ENCODE data around the gene NDUFAF5. TPM values are rescaled to one million over a fixed set of nuclear protein-coding genes. Genes with fewer than 3 reads are reported as not detected.

The NDUFAF5 gene
- total RNA-seq, 1 experiment from 2014 or later = 34.9 TPM

- Histone ChIP-seq H3K4me3 (ENCODE audit: low read depth, low read length) (no peak overlapping the region), H3K27me3 (replicated peaks; ENCODE audit: control insufficient read depth, insufficient read depth, low read length) (no peaks in the 10 kb centered on the region), H3K36me3 (ENCODE audit: control insufficient read depth, insufficient read depth, low read length) (no peaks in the 10 kb centered on the region; the same call in 1 of the 2 replicates), H3K9me3 (peaks cover 5% of the 10 kb centered on the region; the same call in 1 of the 2 replicates), H3K4me1 (no peaks in the 10 kb centered on the region)
- Mint-ChIP-seq H3K4me1 (ENCODE audit: low read depth, unreplicated experiment) (no peaks in the 10 kb centered on the region), H3K9me3 (ENCODE audit: unreplicated experiment) (peaks cover 17% of the 10 kb centered on the region), H3K36me3 (ENCODE audit: insufficient read depth, unreplicated experiment) (peaks cover 61% of the 10 kb centered on the region), H3K27me3 (ENCODE audit: insufficient read depth, unreplicated experiment) (no peaks in the 10 kb centered on the region), H3K4me3 (ENCODE audit: unreplicated experiment) (no peak overlapping the region), H3K27ac (ENCODE audit: unreplicated experiment) (no peak overlapping the region)
- TF ChIP-seq CTCF (IDR thresholded peaks at IDR 0.05; ENCODE audit: insufficient read depth in 1 of 2, low read depth in 1 of 2, low read length in 1 of 2, severe bottlenecking in 1 of 2, unreplicated experiment in 1 of 2) = no peak
- ChIA-PET POLR2A (no interaction called here), CTCF (interaction anchor here (1.0 kb wide), 1 partner anchor 218 kb away, joined by 3 read pairs; no protein-coding TSS in a partner anchor)
- no peak for DNase-seq
- intact Hi-C loops (cut with micrococcal nuclease; ENCODE audit: unreplicated experiment) = no loop called here
- BruUV-seq (replicated peaks) = no TSS peak
Measured at GRCh38 chr20:13765299-13765698, 19.5 kb upstream of the NDUFAF5 start.

- intact Hi-C loops (cut with micrococcal nuclease; ENCODE audit: unreplicated experiment) = no loop called here
- Histone ChIP-seq H3K27me3 (replicated peaks; ENCODE audit: control insufficient read depth, insufficient read depth, low read length) (no peaks in the 10 kb centered on the region), H3K4me1 (no peaks in the 10 kb centered on the region), H3K4me3 (ENCODE audit: low read depth, low read length) (no peak overlapping the region), H3K36me3 (ENCODE audit: control insufficient read depth, insufficient read depth, low read length) (no peaks in the 10 kb centered on the region; the same call in 1 of the 2 replicates), H3K9me3 (peaks cover 5% of the 10 kb centered on the region; the same call in 1 of the 2 replicates)
- DNase-seq = no peak
- no peak for TF ChIP-seq CTCF (IDR thresholded peaks at IDR 0.05; ENCODE audit: insufficient read depth in 1 of 2, low read depth in 1 of 2, low read length in 1 of 2, severe bottlenecking in 1 of 2, unreplicated experiment in 1 of 2)
- no peaks in the 10 kb centered on the region for H3K4me1 Mint-ChIP-seq (ENCODE audit: low read depth, unreplicated experiment)
- peaks cover 17% of the 10 kb centered on the region for H3K9me3 Mint-ChIP-seq (ENCODE audit: unreplicated experiment)
- ChIA-PET POLR2A (no interaction called here), CTCF (interaction anchor here (1.0 kb wide), 1 partner anchor 219 kb away, joined by 3 read pairs; no protein-coding TSS in a partner anchor)
- no peaks in the 10 kb centered on the region for H3K27me3 Mint-ChIP-seq (ENCODE audit: insufficient read depth, unreplicated experiment)
- no peak overlapping the region for H3K27ac Mint-ChIP-seq (ENCODE audit: unreplicated experiment)
- BruUV-seq (replicated peaks) = no TSS peak
- no peak overlapping the region for H3K4me3 Mint-ChIP-seq (ENCODE audit: unreplicated experiment)
- H3K36me3 Mint-ChIP-seq (ENCODE audit: insufficient read depth, unreplicated experiment) = peaks cover 62% of the 10 kb centered on the region
Measured at GRCh38 chr20:13765868-13766416, 18.9 kb upstream of the NDUFAF5 start.

- CTCF ChIA-PET = no interaction called here
- peaks cover 80% of the 10 kb centered on the region for H3K36me3 Mint-ChIP-seq (ENCODE audit: insufficient read depth, unreplicated experiment)
- no peaks in the 10 kb centered on the region; the same call in 1 of the 2 replicates for H3K4me1 ChIP-seq
Measured at GRCh38 chr20:13770141-13770540, 14.7 kb upstream of the NDUFAF5 start.

More at GRCh38 chr20:13770141-13770540, 14.7 kb upstream of the NDUFAF5 start:
- H3K9me3 Mint-ChIP-seq (ENCODE audit: unreplicated experiment) = peaks cover 17% of the 10 kb centered on the region
- Histone ChIP-seq H3K36me3 (ENCODE audit: control insufficient read depth, insufficient read depth, low read length) (no peaks in the 10 kb centered on the region; the same call in 1 of the 2 replicates), H3K4me3 (ENCODE audit: low read depth, low read length) (no peak overlapping the region), H3K27me3 (replicated peaks; ENCODE audit: control insufficient read depth, insufficient read depth, low read length) (no peaks in the 10 kb centered on the region), H3K9me3 (peaks cover 5% of the 10 kb centered on the region; the same call in 1 of the 2 replicates)
- H3K27me3 Mint-ChIP-seq (ENCODE audit: insufficient read depth, unreplicated experiment) = no peaks in the 10 kb centered on the region
- no peak overlapping the region for H3K27ac Mint-ChIP-seq (ENCODE audit: unreplicated experiment)
- H3K4me1 Mint-ChIP-seq (ENCODE audit: low read depth, unreplicated experiment) = no peaks in the 10 kb centered on the region
- BruUV-seq (replicated peaks) = no TSS peak
- H3K4me3 Mint-ChIP-seq (ENCODE audit: unreplicated experiment) = no peak overlapping the region
- no peak for DNase-seq
- intact Hi-C loops (cut with micrococcal nuclease; ENCODE audit: unreplicated experiment) = loop anchor here (5.0 kb wide), 3 partner anchors 653 to 843 kb away; no protein-coding TSS in a partner anchor
- no peak for TF ChIP-seq CTCF (IDR thresholded peaks at IDR 0.05; ENCODE audit: insufficient read depth in 1 of 2, low read depth in 1 of 2, low read length in 1 of 2, severe bottlenecking in 1 of 2, unreplicated experiment in 1 of 2)
- POLR2A ChIA-PET = interaction anchor here (0.6 kb wide), 1 partner anchor 132 kb away, joined by 3 read pairs; no protein-coding TSS in a partner anchor
